Hypothalamus (tissue), 51 donors: ENCODE data around the gene SPTLC2.

Experiments used
- DNase-seq, 51 donors: peaks; one replicate each; lab custom pipeline; 2025; lab: John Stamatoyannopoulos, UW

The SPTLC2 gene

DNA sequence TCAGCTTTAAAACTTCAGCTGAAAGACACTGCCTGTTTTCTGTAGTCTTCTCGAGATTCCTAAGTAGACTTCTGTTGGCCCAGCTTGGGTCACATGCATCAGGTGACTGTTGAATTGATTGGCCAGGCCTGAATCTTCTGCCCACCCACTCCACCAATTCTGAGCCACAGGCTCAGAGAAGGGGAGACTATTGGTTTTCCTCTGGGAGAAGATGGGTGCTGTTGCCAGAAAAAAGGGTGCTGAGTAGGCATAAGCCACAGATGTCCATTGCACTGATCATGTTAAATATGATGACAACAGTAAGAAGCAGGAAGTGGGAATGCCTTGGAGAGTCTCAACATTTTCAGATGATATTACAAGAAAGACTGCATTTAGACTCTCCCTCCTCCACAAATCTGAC is 6.8 kb upstream of the SPTLC2 start:
- no peak for DNase-seq

- no peak for DNase-seq
Measured at GRCh38 chr14:77622366-77622961, 6.0 kb upstream of the SPTLC2 start.

GRCh38 chr14:77620222-77620870 is 3.9 kb upstream of the SPTLC2 start:
- DNase-seq = no peak

GRCh38 chr14:77618381-77618970 is 2.0 kb upstream of the SPTLC2 start:
- no peak for DNase-seq

DNA sequence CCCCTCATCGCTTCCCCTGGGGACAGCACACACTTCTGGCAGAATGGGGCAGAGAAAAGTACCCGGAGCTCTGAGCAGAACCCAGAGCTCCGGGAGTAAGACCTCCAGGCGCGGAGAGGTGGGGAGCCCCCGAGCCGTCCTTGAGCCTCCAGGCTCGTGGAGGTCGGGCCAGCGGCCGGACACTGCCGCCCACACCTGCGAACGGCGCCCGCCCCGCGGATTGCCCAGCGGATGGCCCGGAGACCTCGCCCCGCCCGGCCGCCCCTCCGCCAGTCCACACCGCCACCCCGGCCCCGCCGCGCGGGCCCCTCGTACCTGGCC is 344 bp downstream of the SPTLC2 start:
- peak in 5 of 51 donors; percentile 32 to 56 (median 44) for DNase-seq

DNA sequence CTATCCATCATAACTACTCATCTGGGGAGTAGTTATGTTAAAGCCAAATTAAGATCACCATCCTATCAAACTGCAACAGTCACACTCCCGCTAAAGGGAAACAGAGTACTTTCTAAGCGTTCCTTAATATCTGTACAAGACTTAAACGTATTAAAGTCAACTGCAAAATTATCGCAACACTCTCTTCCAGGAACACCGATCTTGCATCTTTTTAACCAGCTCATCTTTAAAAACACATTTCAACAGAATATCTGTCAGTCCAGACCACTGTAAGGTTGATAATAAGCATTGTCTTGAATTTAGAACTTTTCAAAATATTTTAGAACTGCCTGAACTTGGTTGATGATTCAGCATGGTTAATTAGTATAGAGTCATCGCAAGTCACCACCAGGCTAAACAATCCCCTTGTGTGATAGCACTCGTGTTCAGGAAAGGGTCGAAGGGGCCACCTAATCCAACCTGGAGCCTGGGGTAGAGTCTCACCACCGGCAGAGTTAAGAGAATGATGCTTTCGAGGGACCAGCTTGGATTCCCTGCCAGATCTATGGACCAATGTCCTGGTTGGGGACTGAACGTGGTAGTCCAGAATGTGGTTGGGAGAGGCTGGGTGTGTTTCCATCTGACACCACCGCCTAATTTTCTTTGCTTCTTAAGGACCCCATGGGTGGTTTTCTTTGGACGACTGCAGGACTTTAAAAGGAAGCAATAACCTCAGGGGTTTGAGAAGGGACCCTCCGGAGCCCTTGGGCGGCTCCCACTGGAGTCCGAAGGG is 890 bp downstream of the SPTLC2 start:
- peak in 9 of 51 donors; percentile 6 to 51 (median 11) for DNase-seq

- DNase-seq = peak in 1 of 51 donors; percentile 32
Measured at GRCh38 chr14:77613201-77613600, 3.2 kb downstream of the SPTLC2 start.

- DNase-seq = peak in 2 of 51 donors; percentile 2 to 39
Measured at GRCh38 chr14:77612011-77612620, 4.3 kb downstream of the SPTLC2 start.

GRCh38 chr14:77610553-77610952 is 5.9 kb downstream of the SPTLC2 start:
- DNase-seq = no peak

DNA sequence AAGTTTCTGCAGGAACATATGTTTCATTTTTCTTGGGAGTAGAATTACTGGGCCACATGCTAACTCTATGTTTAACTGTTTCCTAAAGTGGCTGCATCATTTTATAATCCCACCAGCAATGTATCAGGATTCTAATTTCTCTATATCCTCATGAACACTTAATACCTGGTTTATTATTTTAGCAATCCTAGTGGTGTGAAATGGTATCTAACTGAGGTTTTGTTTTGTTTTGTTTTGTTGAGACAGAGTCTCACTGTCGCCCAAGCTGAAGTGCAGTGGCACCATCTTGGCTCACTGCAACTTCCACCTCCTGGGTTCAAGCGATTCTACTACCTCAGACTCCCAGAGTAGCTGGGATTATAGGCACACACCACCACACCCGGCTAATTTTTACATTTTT is 6.5 kb downstream of the SPTLC2 start:
- no peak for DNase-seq

- peak in 1 of 51 donors; percentile 4 for DNase-seq
Measured at GRCh38 chr14:77607741-77608302, 8.6 kb downstream of the SPTLC2 start.

DNA sequence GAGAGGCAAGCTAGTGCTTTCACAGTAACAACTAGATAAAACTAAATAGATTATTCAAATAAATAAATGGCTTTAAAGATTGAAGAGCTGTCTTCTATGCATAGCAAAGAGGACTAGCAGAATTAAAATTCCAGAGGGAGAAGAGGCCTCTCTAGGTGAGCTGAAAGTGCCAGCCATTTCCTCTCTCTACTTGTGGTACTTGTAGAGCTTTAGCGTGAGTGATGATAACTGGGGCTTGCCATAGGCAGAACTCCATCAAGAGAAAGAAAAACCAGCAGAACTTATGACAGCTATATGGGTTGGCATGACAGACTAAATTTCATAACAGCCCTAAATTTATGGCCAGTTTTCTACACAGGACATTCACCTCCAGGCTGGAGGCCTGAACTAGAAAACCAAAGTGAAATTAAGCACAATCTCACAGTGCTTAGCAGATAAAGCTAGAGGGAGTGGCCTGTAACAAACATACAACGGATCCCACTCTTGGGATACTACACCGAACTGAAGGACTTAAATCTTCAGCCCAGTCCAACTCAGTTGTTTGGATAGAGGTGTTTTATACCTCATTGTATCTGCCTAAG is 11.0 kb downstream of the SPTLC2 start:
- no peak for DNase-seq

- peak in 4 of 51 donors; percentile 6 to 20 (median 7) for DNase-seq
Measured at GRCh38 chr14:77603654-77604255, 12.7 kb downstream of the SPTLC2 start.

- no peak for DNase-seq
Measured at GRCh38 chr14:77603031-77603430, 13.4 kb downstream of the SPTLC2 start.

- no peak for DNase-seq
Measured at GRCh38 chr14:77601846-77602619, 14.4 kb downstream of the SPTLC2 start.

GRCh38 chr14:77599889-77600288 is 16.5 kb downstream of the SPTLC2 start:
- no peak for DNase-seq

DNA sequence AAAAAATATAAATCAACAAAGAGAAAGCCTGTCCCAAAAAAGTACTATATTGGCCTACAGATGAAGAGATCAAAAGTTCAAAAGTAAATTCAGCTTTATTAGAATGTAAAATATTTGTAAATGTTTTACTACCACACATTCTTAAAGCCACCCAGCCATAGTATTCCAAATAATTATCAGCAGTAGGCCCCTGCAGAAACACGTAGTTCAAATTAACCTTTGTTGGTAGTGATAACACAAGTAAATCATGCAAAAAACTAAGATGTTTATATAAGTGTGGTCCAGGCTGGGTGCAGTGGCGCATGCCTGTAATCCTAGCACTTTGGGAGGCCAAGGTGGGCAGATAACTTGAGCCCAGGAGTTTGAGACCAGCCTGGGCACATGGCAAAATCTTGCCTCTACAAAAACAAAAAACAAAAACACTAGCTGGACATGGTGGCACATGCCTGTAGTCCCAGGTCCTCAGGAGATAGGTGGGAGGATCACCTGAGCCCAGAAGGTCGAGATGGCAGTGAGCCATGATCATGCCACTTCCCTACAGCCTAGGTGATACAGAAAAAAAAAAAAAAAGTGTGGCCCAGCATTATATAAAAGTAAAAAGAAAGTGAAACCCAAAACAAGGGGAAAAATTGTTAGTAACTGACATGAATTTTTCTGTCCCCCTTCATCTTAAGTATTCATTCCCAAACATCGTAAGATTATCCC is 17.9 kb downstream of the SPTLC2 start:
- no peak for DNase-seq

- DNase-seq = no peak
Measured at GRCh38 chr14:77593501-77593961, 22.9 kb downstream of the SPTLC2 start.
